ENCODE results near the gene AUTS2. TPM values are rescaled to one million over a fixed set of nuclear protein-coding genes. Genes with fewer than 3 reads are reported as not detected.
A peak's percentile ranks its signal among the peaks of the same experiment; 100 is the strongest.

AUTS2 gene
- total RNA-seq, 2 experiments from 2014 or later, result 2.4 to 3.0 TPM

DNA sequence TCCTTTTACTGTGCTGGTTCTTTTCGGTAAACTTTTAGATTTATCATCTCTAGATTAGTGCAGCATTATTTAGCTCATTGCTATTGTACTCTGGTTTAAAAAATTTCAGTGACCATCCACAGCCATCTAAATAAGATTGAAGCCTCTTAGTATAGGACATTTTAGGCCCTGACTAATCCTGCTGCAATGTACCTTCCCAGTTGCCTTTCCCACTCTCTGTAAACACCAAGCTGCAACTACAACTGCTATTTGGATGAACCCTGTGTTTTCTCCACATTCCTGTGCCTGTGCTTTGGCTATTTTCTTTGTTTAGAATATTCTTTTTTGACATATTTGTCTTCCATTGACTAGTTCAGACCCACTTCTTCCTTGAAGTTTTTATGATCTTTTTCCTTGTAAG is 314.6 kb downstream of the AUTS2 start:
- no peaks in the 10 kb centered on the region for H3K4me1 Mint-ChIP-seq
- CTCF ChIA-PET, result no interaction called here
- no peak for ATAC-seq
- no peak for DNase-seq
- no peak overlapping the region for H3K4me3 Mint-ChIP-seq
- H3K9me3 Mint-ChIP-seq (ENCODE audit: low read depth), result no peaks in the 10 kb centered on the region
- no peaks in the 10 kb centered on the region for H3K27me3 Mint-ChIP-seq
- intact Hi-C loops (cut with DNase I, micrococcal nuclease), result no loop called here
- POLR2A ChIA-PET, result interaction anchor here (0.7 kb wide), 1 partner anchor 25 kb away, joined by 3 read pairs; no protein-coding TSS in a partner anchor
- H3K36me3 Mint-ChIP-seq (ENCODE audit: low read depth), result no peaks in the 10 kb centered on the region
- H3K27ac Mint-ChIP-seq, result no peak overlapping the region

GRCh38 chr7:69919426-69920111 is 321.3 kb downstream of the AUTS2 start:
- Mint-ChIP-seq H3K4me1 (no peaks in the 10 kb centered on the region), H3K36me3 (ENCODE audit: low read depth) (no peaks in the 10 kb centered on the region), H3K27ac (no peak overlapping the region), H3K4me3 (no peak overlapping the region), H3K9me3 (ENCODE audit: low read depth) (no peaks in the 10 kb centered on the region), H3K27me3 (peaks cover 2% of the 10 kb centered on the region)
- ChIA-PET CTCF (interaction anchor here (1.0 kb wide), 1 partner anchor 21 kb away, joined by 3 read pairs; no protein-coding TSS in a partner anchor), POLR2A (no interaction called here)
- intact Hi-C loops (cut with DNase I, micrococcal nuclease), result no loop called here
- DNase-seq (no peak), ATAC-seq (no peak)

- Mint-ChIP-seq H3K36me3 (ENCODE audit: low read depth) (no peaks in the 10 kb centered on the region), H3K4me1 (no peaks in the 10 kb centered on the region), H3K9me3 (ENCODE audit: low read depth) (no peaks in the 10 kb centered on the region), H3K27me3 (peaks cover 2% of the 10 kb centered on the region), H3K27ac (no peak overlapping the region), H3K4me3 (no peak overlapping the region)
- ChIA-PET POLR2A (no interaction called here), CTCF (no interaction called here)
- no peak for ATAC-seq
- no peak for DNase-seq
- intact Hi-C loops (cut with DNase I, micrococcal nuclease), result no loop called here
Observed at GRCh38 chr7:69920797-69921196, 322.5 kb downstream of the AUTS2 start.

DNA sequence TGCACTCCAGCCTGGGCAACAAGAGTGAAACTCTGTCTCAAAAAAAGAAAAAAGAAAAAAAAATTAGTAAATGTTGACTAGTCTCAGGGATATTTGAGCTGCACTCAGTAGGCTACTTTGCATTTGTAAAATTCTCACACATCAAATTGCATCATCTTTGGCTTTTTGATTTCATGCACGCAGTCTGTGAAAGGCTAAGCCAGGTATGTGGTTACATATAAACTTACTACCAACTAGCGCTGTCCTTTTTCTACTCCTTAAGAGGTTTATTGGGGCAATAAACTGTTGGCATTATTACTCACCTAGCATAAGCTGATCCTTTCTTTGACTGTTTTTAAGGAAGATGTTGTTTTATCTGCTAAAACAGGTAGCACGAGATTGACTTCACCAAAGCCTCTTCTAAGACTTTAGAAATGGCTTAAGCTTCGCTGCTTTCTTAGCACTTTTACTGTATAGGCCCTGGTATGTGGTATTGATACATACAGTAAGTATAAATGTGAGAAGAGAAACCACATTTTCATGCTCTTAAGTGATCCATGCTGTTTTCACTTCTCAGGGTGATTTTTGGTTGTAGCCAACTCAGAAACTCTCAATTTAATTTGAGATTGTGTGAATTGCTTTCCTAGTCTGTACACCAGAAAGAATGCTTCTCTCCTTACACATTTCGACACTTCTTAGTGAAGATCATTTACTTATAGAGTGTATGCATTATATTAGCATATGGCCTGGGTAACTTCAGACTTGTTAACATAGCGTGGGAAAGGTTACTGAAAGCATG is 323.9 kb downstream of the AUTS2 start:
- ChIA-PET CTCF (no interaction called here), POLR2A (no interaction called here)
- intact Hi-C loops (cut with DNase I, micrococcal nuclease), result no loop called here
- H3K36me3 Mint-ChIP-seq (ENCODE audit: low read depth), result no peaks in the 10 kb centered on the region
- no peak overlapping the region for H3K4me3 Mint-ChIP-seq
- no peaks in the 10 kb centered on the region for H3K4me1 Mint-ChIP-seq
- DNase-seq (no peak), ATAC-seq (no peak)
- H3K27me3 Mint-ChIP-seq, result peaks cover 2% of the 10 kb centered on the region
- H3K27ac Mint-ChIP-seq, result no peak overlapping the region
- no peaks in the 10 kb centered on the region for H3K9me3 Mint-ChIP-seq (ENCODE audit: low read depth)

- POLR2A ChIA-PET, result no interaction called here
- intact Hi-C loops (cut with DNase I, micrococcal nuclease), result no loop called here
- no peak for DNase-seq
- Mint-ChIP-seq H3K9me3 (ENCODE audit: low read depth) (no peaks in the 10 kb centered on the region), H3K27me3 (no peaks in the 10 kb centered on the region), H3K4me1 (no peaks in the 10 kb centered on the region), H3K36me3 (ENCODE audit: low read depth) (no peaks in the 10 kb centered on the region), H3K4me3 (no peak overlapping the region), H3K27ac (no peak overlapping the region)
- no peak for ATAC-seq
- CTCF ChIA-PET, result interaction anchor here (0.6 kb wide), 1 partner anchor 15 kb away, joined by 3 read pairs; no protein-coding TSS in a partner anchor
Observed at GRCh38 chr7:69927461-69927860, 329.2 kb downstream of the AUTS2 start.

DNA sequence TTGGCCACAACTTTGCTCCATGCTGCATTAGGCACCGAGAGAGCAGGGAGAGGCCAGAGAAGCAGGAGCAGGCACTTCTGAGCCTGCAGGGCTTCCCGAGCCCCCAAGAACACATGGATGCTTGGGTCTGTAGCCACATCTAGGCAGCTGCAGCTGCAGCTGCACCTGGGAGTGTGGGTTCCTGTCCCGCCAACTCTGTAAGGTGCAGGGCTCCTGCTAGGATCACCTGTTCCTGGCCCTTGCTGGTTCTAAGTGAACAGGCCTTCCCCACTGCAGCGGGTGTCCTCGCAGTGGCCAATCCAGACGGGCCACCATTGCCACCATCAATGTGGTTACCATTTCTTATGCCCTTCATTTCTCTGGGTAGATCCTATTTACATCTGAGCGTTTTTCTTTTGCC is 330.3 kb downstream of the AUTS2 start:
- Mint-ChIP-seq H3K27ac (no peak overlapping the region), H3K4me3 (no peak overlapping the region), H3K9me3 (ENCODE audit: low read depth) (no peaks in the 10 kb centered on the region), H3K4me1 (no peaks in the 10 kb centered on the region), H3K36me3 (ENCODE audit: low read depth) (no peaks in the 10 kb centered on the region), H3K27me3 (no peaks in the 10 kb centered on the region)
- intact Hi-C loops (cut with DNase I, micrococcal nuclease), result no loop called here
- DNase-seq, result no peak
- POLR2A ChIA-PET, result no interaction called here
- ATAC-seq, result no peak
- CTCF ChIA-PET, result no interaction called here

GRCh38 chr7:69929622-69930021 is 331.3 kb downstream of the AUTS2 start:
- intact Hi-C loops (cut with DNase I, micrococcal nuclease), result no loop called here
- Mint-ChIP-seq H3K9me3 (ENCODE audit: low read depth) (no peaks in the 10 kb centered on the region), H3K27me3 (no peaks in the 10 kb centered on the region), H3K4me1 (no peaks in the 10 kb centered on the region), H3K36me3 (ENCODE audit: low read depth) (no peaks in the 10 kb centered on the region), H3K27ac (peak overlapping the region; percentile 17), H3K4me3 (no peak overlapping the region)
- ATAC-seq (no peak), DNase-seq (no peak)
- CTCF ChIA-PET, result no interaction called here
- POLR2A ChIA-PET, result no interaction called here

- intact Hi-C loops (cut with DNase I, micrococcal nuclease), result no loop called here
- Mint-ChIP-seq H3K36me3 (ENCODE audit: low read depth) (no peaks in the 10 kb centered on the region), H3K9me3 (ENCODE audit: low read depth) (no peaks in the 10 kb centered on the region), H3K4me1 (no peaks in the 10 kb centered on the region), H3K4me3 (no peak overlapping the region), H3K27me3 (no peaks in the 10 kb centered on the region), H3K27ac (no peak overlapping the region)
- ChIA-PET CTCF (no interaction called here), POLR2A (no interaction called here)
- DNase-seq (peak; percentile 10), ATAC-seq (no peak)
Observed at GRCh38 chr7:69932034-69932628, 333.9 kb downstream of the AUTS2 start.

DNA sequence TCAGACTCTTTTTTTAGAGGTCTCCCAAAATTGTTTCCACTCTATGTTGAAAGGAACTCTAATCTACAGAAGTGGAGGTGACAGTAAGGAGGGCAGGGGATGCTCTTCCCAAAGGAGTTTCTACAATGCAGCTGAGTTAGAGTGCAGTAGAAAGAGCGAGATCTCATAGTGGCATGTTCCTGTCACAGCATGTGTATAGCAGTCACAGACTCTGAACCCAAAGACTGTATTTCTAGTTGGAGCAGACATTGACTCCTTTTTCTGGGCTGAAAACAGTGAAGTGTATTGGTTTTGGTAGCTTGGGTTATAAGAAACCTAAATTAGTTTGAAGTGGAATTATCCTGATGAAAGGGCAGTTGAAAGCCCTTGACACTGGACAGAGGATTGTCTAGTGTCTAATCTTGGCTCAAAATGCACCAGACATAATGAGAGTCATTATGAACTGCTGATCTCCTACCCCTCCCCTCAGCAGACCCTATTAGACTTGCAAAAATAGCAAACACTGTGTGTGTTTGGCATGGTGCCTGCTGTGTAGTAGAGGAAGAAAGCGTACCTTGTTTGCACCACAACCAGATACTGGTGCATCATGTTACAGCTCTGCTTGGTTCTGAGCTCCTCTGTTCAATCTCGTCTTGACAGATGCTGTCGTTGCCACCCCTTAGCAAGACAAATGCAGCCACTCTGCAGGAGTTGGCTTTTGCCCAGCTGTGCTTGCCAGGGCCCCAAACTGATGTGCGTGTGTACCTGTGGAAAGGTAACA is 336.0 kb downstream of the AUTS2 start:
- no peak for DNase-seq
- H3K4me1 Mint-ChIP-seq, result no peaks in the 10 kb centered on the region
- no peaks in the 10 kb centered on the region for H3K36me3 Mint-ChIP-seq (ENCODE audit: low read depth)
- no peak overlapping the region for H3K4me3 Mint-ChIP-seq
- CTCF ChIA-PET, result interaction anchor here (0.6 to 0.8 kb wide), 2 partner anchors 525 to 618 kb away, joined by 3 read pairs; no protein-coding TSS in a partner anchor
- H3K27ac Mint-ChIP-seq, result no peak overlapping the region
- intact Hi-C loops (cut with DNase I, micrococcal nuclease), result no loop called here
- POLR2A ChIA-PET, result no interaction called here
- ATAC-seq, result no peak
- H3K9me3 Mint-ChIP-seq (ENCODE audit: low read depth), result no peaks in the 10 kb centered on the region
- H3K27me3 Mint-ChIP-seq, result no peaks in the 10 kb centered on the region

DNA sequence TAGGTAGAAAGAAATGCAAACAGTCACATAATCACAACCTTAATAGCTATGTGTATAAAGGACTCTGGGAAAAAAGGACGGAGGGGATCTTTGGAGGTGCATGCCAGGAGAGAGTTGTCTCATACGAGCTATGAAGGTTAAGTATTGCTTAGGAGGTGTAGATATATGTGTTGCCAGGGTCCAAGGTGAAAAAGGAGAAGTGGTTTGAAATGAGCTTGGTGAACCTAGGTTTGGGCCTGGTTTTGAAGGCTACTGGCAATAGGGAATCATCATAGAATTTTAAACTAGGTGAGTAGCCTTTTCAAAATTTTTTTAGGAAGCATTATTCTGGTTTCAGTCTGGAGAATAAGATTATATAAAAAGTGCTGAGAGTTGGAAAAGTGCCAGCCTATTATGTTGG is 336.8 kb downstream of the AUTS2 start:
- POLR2A ChIA-PET, result no interaction called here
- Mint-ChIP-seq H3K27ac (no peak overlapping the region), H3K9me3 (ENCODE audit: low read depth) (no peaks in the 10 kb centered on the region), H3K4me1 (no peaks in the 10 kb centered on the region), H3K4me3 (no peak overlapping the region), H3K36me3 (ENCODE audit: low read depth) (no peaks in the 10 kb centered on the region), H3K27me3 (no peaks in the 10 kb centered on the region)
- DNase-seq, result no peak
- CTCF ChIA-PET, result interaction anchor here (0.8 kb wide), 1 partner anchor 524 kb away, joined by 3 read pairs; no protein-coding TSS in a partner anchor
- ATAC-seq, result no peak
- intact Hi-C loops (cut with DNase I, micrococcal nuclease), result no loop called here

- Mint-ChIP-seq H3K27ac (no peak overlapping the region), H3K4me1 (peaks cover 13% of the 10 kb centered on the region), H3K36me3 (ENCODE audit: low read depth) (no peaks in the 10 kb centered on the region), H3K4me3 (no peak overlapping the region), H3K9me3 (ENCODE audit: low read depth) (no peaks in the 10 kb centered on the region), H3K27me3 (no peaks in the 10 kb centered on the region)
- ChIA-PET CTCF (no interaction called here), POLR2A (no interaction called here)
- ATAC-seq, result no peak
- intact Hi-C loops (cut with DNase I, micrococcal nuclease), result no loop called here
- no peak for DNase-seq
Observed at GRCh38 chr7:69937097-69937496, 338.8 kb downstream of the AUTS2 start.
